Activated T-helper 1 cell treated with anti-CD3 and anti-CD28 coated beads, Interleukin-12 subunit alpha, Interleukin-12 subunit beta, Interleukin-2, Interleukin-4 antibody, amounts not matched to agents 30 ng/mL and 10 ng/mL and 1 ng/mL, durations not matched to agents 14 hours and 24 hours and 36 hours (primary cell): ENCODE results near the gene DIRAS1. TPM values are rescaled to one million over a fixed set of nuclear protein-coding genes. Genes with fewer than 3 reads are reported as not detected.

ENCODE experiments used
- DNase-seq: peaks from one replicate; pipeline ENCODE4 v3.0.0; 2021; ENCODE audit warnings: low spot score
- H3K27ac Mint-ChIP-seq: one replicate; pipeline ENCODE4 v1.8.0; 2021; ENCODE audit warnings: mild to moderate bottlenecking, mixed read lengths
- H3K27me3 Mint-ChIP-seq: one replicate; pipeline ENCODE4 v1.8.0; 2022; ENCODE audit warnings: mild to moderate bottlenecking, moderate library complexity, mixed read lengths; ENCODE audit not compliant: insufficient read depth
- H3K36me3 Mint-ChIP-seq: one replicate; pipeline ENCODE4 v1.8.0; 2021; ENCODE audit warnings: low read depth, mixed read lengths
- H3K4me1 Mint-ChIP-seq: one replicate; pipeline ENCODE4 v1.8.0; 2021; ENCODE audit warnings: low read depth, mixed read lengths
- H3K4me3 Mint-ChIP-seq: one replicate; pipeline ENCODE4 v1.8.0; 2021; ENCODE audit warnings: mild to moderate bottlenecking, moderate library complexity, mixed read lengths
- H3K9me3 Mint-ChIP-seq: one replicate; pipeline ENCODE4 v1.8.0; 2021; ENCODE audit warnings: mixed read lengths
- intact Hi-C: fragments of 100-400 bp; cut with micrococcal nuclease; formaldehyde crosslinking; loops from one replicate; pipeline ENCODE4 v1.15.1; 2024
- total RNA-seq: library from RNA; stranded (reverse); gene quantifications from 2 replicates; pipeline ENCODE4 v1.2.3, GENCODE V29; 2022

The DIRAS1 gene
- total RNA-seq, 1 donor from 2014 or later, result not detected

GRCh38 chr19:2703691-2704216, 17.4 kb downstream of the DIRAS1 start:
- intact Hi-C loops, result no loop called here
- Mint-ChIP-seq H3K27ac (no peak overlapping the region), H3K4me3 (no peak overlapping the region), H3K9me3 (no peaks in the 10 kb centered on the region), H3K36me3 (no peaks in the 10 kb centered on the region), H3K27me3 (peaks cover 6% of the 10 kb centered on the region), H3K4me1 (no peaks in the 10 kb centered on the region)
- no peak for DNase-seq

GRCh38 chr19:2703077-2703437, 18.1 kb downstream of the DIRAS1 start:
- H3K9me3 Mint-ChIP-seq, result no peaks in the 10 kb centered on the region
- H3K4me1 Mint-ChIP-seq, result no peaks in the 10 kb centered on the region
- H3K4me3 Mint-ChIP-seq, result no peak overlapping the region
- intact Hi-C loops, result no loop called here
- peaks cover 6% of the 10 kb centered on the region for H3K27me3 Mint-ChIP-seq
- H3K27ac Mint-ChIP-seq, result no peak overlapping the region
- H3K36me3 Mint-ChIP-seq, result no peaks in the 10 kb centered on the region
- no peak for DNase-seq

GRCh38 chr19:2702170-2703076, 18.7 kb downstream of the DIRAS1 start, which contains the start of gene GNG7:
Gene GNG7 (minus strand): TSS chr19:2702694. CDS start chr19:2520688, 182,006 bp downstream.
- Mint-ChIP-seq H3K9me3 (no peaks in the 10 kb centered on the region), H3K36me3 (no peaks in the 10 kb centered on the region), H3K27ac (no peak within 1 kb of the TSS), H3K27me3 (peaks cover 6% of the 10 kb centered on the region), H3K4me3 (peak within 1 kb of the TSS; percentile 62), H3K4me1 (no peaks in the 10 kb centered on the region)
- intact Hi-C loops, result loop anchor here (1.0 kb wide), 1 partner anchor 117 kb away; the partner anchor contains the start of gene ZNF554
- DNase-seq, result peak; percentile 88

- H3K27me3 Mint-ChIP-seq, result peaks cover 6% of the 10 kb centered on the region
- H3K9me3 Mint-ChIP-seq, result no peaks in the 10 kb centered on the region
- H3K4me3 Mint-ChIP-seq, result peak overlapping the region; percentile 62
- intact Hi-C loops, result loop anchor here (1.0 kb wide), 1 partner anchor 118 kb away; the partner anchor contains the start of gene ZNF554
- H3K36me3 Mint-ChIP-seq, result no peaks in the 10 kb centered on the region
- no peak overlapping the region for H3K27ac Mint-ChIP-seq
- no peak for DNase-seq
- H3K4me1 Mint-ChIP-seq, result no peaks in the 10 kb centered on the region
Observed at GRCh38 chr19:2701361-2702169, 19.6 kb downstream of the DIRAS1 start.

GRCh38 chr19:2700660-2701360, 20.4 kb downstream of the DIRAS1 start:
- no peak for DNase-seq
- Mint-ChIP-seq H3K36me3 (no peaks in the 10 kb centered on the region), H3K4me3 (no peak overlapping the region), H3K9me3 (no peaks in the 10 kb centered on the region), H3K27me3 (peaks cover 6% of the 10 kb centered on the region), H3K4me1 (no peaks in the 10 kb centered on the region), H3K27ac (no peak overlapping the region)
- intact Hi-C loops, result no loop called here

GRCh38 chr19:2699413-2700140, 21.6 kb downstream of the DIRAS1 start:
- no peaks in the 10 kb centered on the region for H3K36me3 Mint-ChIP-seq
- no peak for DNase-seq
- no peak overlapping the region for H3K27ac Mint-ChIP-seq
- H3K4me3 Mint-ChIP-seq, result no peak overlapping the region
- H3K27me3 Mint-ChIP-seq, result peaks cover 6% of the 10 kb centered on the region
- H3K4me1 Mint-ChIP-seq, result no peaks in the 10 kb centered on the region
- H3K9me3 Mint-ChIP-seq, result no peaks in the 10 kb centered on the region
- intact Hi-C loops, result no loop called here

- no peaks in the 10 kb centered on the region for H3K36me3 Mint-ChIP-seq
- no peaks in the 10 kb centered on the region for H3K9me3 Mint-ChIP-seq
- no peak overlapping the region for H3K27ac Mint-ChIP-seq
- intact Hi-C loops, result no loop called here
- no peaks in the 10 kb centered on the region for H3K4me1 Mint-ChIP-seq
- no peaks in the 10 kb centered on the region for H3K27me3 Mint-ChIP-seq
- no peak overlapping the region for H3K4me3 Mint-ChIP-seq
- DNase-seq, result no peak
Observed at GRCh38 chr19:2694196-2694595, 27.0 kb downstream of the DIRAS1 start.

GRCh38 chr19:2693492-2694160, 27.5 kb downstream of the DIRAS1 start:
- H3K4me3 Mint-ChIP-seq, result no peak overlapping the region

GRCh38 chr19:2691951-2692350, 29.2 kb downstream of the DIRAS1 start:
- Mint-ChIP-seq H3K36me3 (no peaks in the 10 kb centered on the region), H3K4me3 (no peak overlapping the region)

More at GRCh38 chr19:2693492-2694160, 27.5 kb downstream of the DIRAS1 start:
- H3K36me3 Mint-ChIP-seq, result no peaks in the 10 kb centered on the region
- no peaks in the 10 kb centered on the region for H3K9me3 Mint-ChIP-seq
- H3K27me3 Mint-ChIP-seq, result no peaks in the 10 kb centered on the region
- intact Hi-C loops, result no loop called here
- H3K4me1 Mint-ChIP-seq, result no peaks in the 10 kb centered on the region
- no peak for DNase-seq
- no peak overlapping the region for H3K27ac Mint-ChIP-seq

GRCh38 chr19:2690856-2691255, 30.3 kb downstream of the DIRAS1 start:
- DNase-seq, result no peak
- Mint-ChIP-seq H3K27me3 (no peaks in the 10 kb centered on the region), H3K9me3 (no peaks in the 10 kb centered on the region), H3K4me3 (no peak overlapping the region), H3K36me3 (no peaks in the 10 kb centered on the region), H3K4me1 (no peaks in the 10 kb centered on the region), H3K27ac (no peak overlapping the region)
- intact Hi-C loops, result no loop called here

More at GRCh38 chr19:2691951-2692350, 29.2 kb downstream of the DIRAS1 start:
- intact Hi-C loops, result no loop called here
- no peak for DNase-seq
- H3K27me3 Mint-ChIP-seq, result no peaks in the 10 kb centered on the region
- H3K27ac Mint-ChIP-seq, result no peak overlapping the region
- H3K4me1 Mint-ChIP-seq, result no peaks in the 10 kb centered on the region
- H3K9me3 Mint-ChIP-seq, result no peaks in the 10 kb centered on the region

- intact Hi-C loops, result no loop called here
- H3K4me1 Mint-ChIP-seq, result no peaks in the 10 kb centered on the region
- no peak overlapping the region for H3K4me3 Mint-ChIP-seq
- H3K9me3 Mint-ChIP-seq, result no peaks in the 10 kb centered on the region
- H3K27ac Mint-ChIP-seq, result no peak overlapping the region
- H3K36me3 Mint-ChIP-seq, result no peaks in the 10 kb centered on the region
- no peak for DNase-seq
- no peaks in the 10 kb centered on the region for H3K27me3 Mint-ChIP-seq
Observed at GRCh38 chr19:2686360-2686759, 34.8 kb downstream of the DIRAS1 start.
